Metanephros (tissue), 1 donor: Measurements from ENCODE around the gene LANCL2. TPM values are rescaled to one million over a fixed set of nuclear protein-coding genes. Genes with fewer than 3 reads are reported as not detected.

Experiments used
- total RNA-seq: library from RNA; depleted of rRNA; stranded (reverse); fragments of >200 nt; gene quantifications from one replicate; pipeline ENCODE4 v1.2.3, GENCODE V29; 2014

LANCL2 gene, protein sequence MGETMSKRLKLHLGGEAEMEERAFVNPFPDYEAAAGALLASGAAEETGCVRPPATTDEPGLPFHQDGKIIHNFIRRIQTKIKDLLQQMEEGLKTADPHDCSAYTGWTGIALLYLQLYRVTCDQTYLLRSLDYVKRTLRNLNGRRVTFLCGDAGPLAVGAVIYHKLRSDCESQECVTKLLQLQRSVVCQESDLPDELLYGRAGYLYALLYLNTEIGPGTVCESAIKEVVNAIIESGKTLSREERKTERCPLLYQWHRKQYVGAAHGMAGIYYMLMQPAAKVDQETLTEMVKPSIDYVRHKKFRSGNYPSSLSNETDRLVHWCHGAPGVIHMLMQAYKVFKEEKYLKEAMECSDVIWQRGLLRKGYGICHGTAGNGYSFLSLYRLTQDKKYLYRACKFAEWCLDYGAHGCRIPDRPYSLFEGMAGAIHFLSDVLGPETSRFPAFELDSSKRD
- 20.6 TPM for total RNA-seq

DNA sequence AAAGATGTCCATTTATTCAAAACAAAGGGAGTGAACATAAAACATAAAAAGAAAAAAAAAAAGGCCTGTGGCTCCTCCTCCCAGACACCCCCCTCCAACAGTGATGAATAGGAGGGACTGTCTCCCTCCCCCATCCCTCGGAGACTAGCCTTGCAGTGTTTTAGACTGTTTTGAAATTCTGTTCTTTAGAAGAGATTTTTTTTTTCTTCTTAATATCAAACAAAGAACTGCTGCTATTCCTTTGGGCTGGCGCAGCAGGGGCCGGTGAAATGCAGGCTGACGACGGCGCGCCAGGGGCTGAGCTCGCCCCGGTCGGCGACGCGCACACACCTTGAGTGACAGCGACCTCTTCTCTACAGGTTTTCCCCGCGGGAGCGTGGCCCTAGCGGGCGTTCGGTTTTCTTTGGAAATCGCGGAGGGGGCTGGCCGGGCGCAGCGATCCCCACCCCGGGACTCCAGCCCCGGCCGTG, at the start of gene LANCL2:
TSS of gene LANCL2 (plus strand) at position 133 of the 470 bp plus-strand sequence. CDS start 689 bp downstream, outside the sequence.

Other genes starting within 250 kb of the LANCL2 start
- gene VOPP1, start 207.2 kb downstream of the LANCL2 start, total RNA-seq: 63.5 TPM